ENCODE measurements around the gene MLLT10.
A peak's percentile ranks its signal among the peaks of the same experiment; 100 is the strongest.
"Not testable (repeated sequence)": the region's sequence is repeated elsewhere in the genome, so short reads cannot be mapped to it uniquely, and the experiment has no call there.

The MLLT10 gene

GRCh38 chr10:21529032-21529910 is 4.8 kb upstream of the MLLT10 start:
- no peak for DNase-seq

GRCh38 chr10:21530168-21530567 is 3.9 kb upstream of the MLLT10 start:
- DNase-seq: no peak

GRCh38 chr10:21530641-21531040 is 3.4 kb upstream of the MLLT10 start:
- DNase-seq: no peak

GRCh38 chr10:21531164-21531563 is 2.9 kb upstream of the MLLT10 start:
- DNase-seq: peak; percentile 73

GRCh38 chr10:21532694-21533466 is 1.2 kb upstream of the MLLT10 start:
- DNase-seq: no peak

- DNase-seq: no peak
Observed at GRCh38 chr10:21534280-21534586, 201 bp downstream of the MLLT10 start.

GRCh38 chr10:21534604-21535493 is 817 bp downstream of the MLLT10 start:
- DNase-seq: peak in 1 of 2 experiments; percentile 25

- no peak for DNase-seq
Observed at GRCh38 chr10:21535494-21535965, 1.5 kb downstream of the MLLT10 start.

GRCh38 chr10:21535976-21536375 is 1.9 kb downstream of the MLLT10 start:
- DNase-seq: not testable (repeated sequence)

GRCh38 chr10:21536874-21537273 is 2.8 kb downstream of the MLLT10 start:
- no peak for DNase-seq

- DNase-seq: not testable (repeated sequence)
Observed at GRCh38 chr10:21540701-21541100, 6.7 kb downstream of the MLLT10 start.

- DNase-seq: no peak
Observed at GRCh38 chr10:21547246-21547645, 13.2 kb downstream of the MLLT10 start.

GRCh38 chr10:21552638-21553037 is 18.6 kb downstream of the MLLT10 start:
- no peak for DNase-seq

GRCh38 chr10:21556527-21556926 is 22.5 kb downstream of the MLLT10 start:
- no peak for DNase-seq

GRCh38 chr10:21558984-21559383 is 25.0 kb downstream of the MLLT10 start:
- DNase-seq: not testable (repeated sequence)

GRCh38 chr10:21570761-21571521 is 36.9 kb downstream of the MLLT10 start:
- no peak for DNase-seq

GRCh38 chr10:21572578-21572977 is 38.5 kb downstream of the MLLT10 start:
- DNase-seq: no peak

- DNase-seq: not testable (repeated sequence)
Observed at GRCh38 chr10:21574514-21574913, 40.5 kb downstream of the MLLT10 start.

GRCh38 chr10:21579291-21579690 is 45.3 kb downstream of the MLLT10 start:
- DNase-seq: no peak

GRCh38 chr10:21581421-21581834 is 47.4 kb downstream of the MLLT10 start:
- not testable (repeated sequence) for DNase-seq

GRCh38 chr10:21584834-21585530 is 51.0 kb downstream of the MLLT10 start:
- no peak for DNase-seq
